ENCODE data around the gene PACRG.

GRCh38 chr6:162684961-162685360, 42.8 kb upstream of the PACRG start:
- TF ChIP-seq POLR2A (IDR thresholded peaks at IDR 0.05): no peak
- TF ChIP-seq CTCF (IDR thresholded peaks at IDR 0.05): no peak
- TF ChIP-seq POLR2AphosphoS5 (IDR thresholded peaks at IDR 0.05): no peak

All from stomach (tissue), 4 donors.